ENCODE measurements around the gene ASPN. TPM values are rescaled to one million over a fixed set of nuclear protein-coding genes. Genes with fewer than 3 reads are reported as not detected.

Gene ASPN
- total and polyA plus RNA-seq, 3 donors from 2014 or later, result 0.12 to 5.0 (median 0.39) TPM

- H3K36me3 ChIP-seq (ENCODE audit: low read depth, missing control alignments), result no peaks in the 10 kb centered on the region
- intact Hi-C loops (cut with DNase I; ENCODE audit: low total_unique reads), result no loop called here
- H3K27me3 ChIP-seq, result no peaks in the 10 kb centered on the region
- no peak overlapping the region for H3K27ac ChIP-seq
- no peak overlapping the region for H3K4me3 ChIP-seq
- 95 to 98% methylated on average over 2 of the region's 2 CpGs for WGBS, 2 donors
- H3K9me3 ChIP-seq, result no peaks in the 10 kb centered on the region
- TF ChIP-seq CTCF (IDR thresholded peaks at IDR 0.05), result no peak
- TF ChIP-seq POLR2A (IDR thresholded peaks at IDR 0.05), result no peak
- no peak for DNase-seq
- no peaks in the 10 kb centered on the region for H3K4me1 ChIP-seq
These were observed 14.1 kb downstream of the ASPN start for GRCh38 chr9:92468206-92468605.

- Histone ChIP-seq H3K36me3 (ENCODE audit: low read depth, missing control alignments) (no peaks in the 10 kb centered on the region), H3K27me3 (no peaks in the 10 kb centered on the region), H3K4me3 (no peak overlapping the region), H3K27ac (no peak overlapping the region), H3K9me3 (no peaks in the 10 kb centered on the region), H3K4me1 (no peaks in the 10 kb centered on the region)
- WGBS, 2 donors, result 76 to 93% methylated on average over 2 of the region's 2 CpGs
- intact Hi-C loops (cut with DNase I; ENCODE audit: low total_unique reads), result no loop called here
- TF ChIP-seq POLR2A (IDR thresholded peaks at IDR 0.05), result no peak
- TF ChIP-seq CTCF (IDR thresholded peaks at IDR 0.05), result no peak
- DNase-seq, result no peak
These were observed 14.8 kb downstream of the ASPN start for GRCh38 chr9:92467511-92467910.

- WGBS, 2 donors, result 88 to 93% methylated on average over 1 of the region's 1 CpG
- no peak overlapping the region for H3K27ac ChIP-seq
- H3K4me3 ChIP-seq, result no peak overlapping the region
- H3K4me1 ChIP-seq, result no peaks in the 10 kb centered on the region
- TF ChIP-seq POLR2A (IDR thresholded peaks at IDR 0.05), result no peak
- TF ChIP-seq CTCF (IDR thresholded peaks at IDR 0.05), result no peak
- no peaks in the 10 kb centered on the region for H3K27me3 ChIP-seq
- H3K9me3 ChIP-seq, result no peaks in the 10 kb centered on the region
- no peaks in the 10 kb centered on the region for H3K36me3 ChIP-seq (ENCODE audit: low read depth, missing control alignments)
- no peak for DNase-seq
- intact Hi-C loops (cut with DNase I; ENCODE audit: low total_unique reads), result no loop called here
These were observed 15.3 kb downstream of the ASPN start for GRCh38 chr9:92467041-92467440.

GRCh38 chr9:92463984-92464383 is 18.3 kb downstream of the ASPN start:
- no peaks in the 10 kb centered on the region for H3K36me3 ChIP-seq (ENCODE audit: low read depth, missing control alignments)
- no peak for TF ChIP-seq POLR2A (IDR thresholded peaks at IDR 0.05)
- TF ChIP-seq CTCF (IDR thresholded peaks at IDR 0.05), result no peak
- no peaks in the 10 kb centered on the region for H3K9me3 ChIP-seq
- H3K27me3 ChIP-seq, result no peaks in the 10 kb centered on the region
- no peak overlapping the region for H3K4me3 ChIP-seq
- H3K27ac ChIP-seq, result no peak overlapping the region
- intact Hi-C loops (cut with DNase I; ENCODE audit: low total_unique reads), result no loop called here
- no peaks in the 10 kb centered on the region for H3K4me1 ChIP-seq
- DNase-seq, result no peak
- 74 to 89% methylated on average over 3 of the region's 3 CpGs for WGBS, 2 donors

GRCh38 chr9:92463387-92463786 is 18.9 kb downstream of the ASPN start:
- DNase-seq, result no peak
- TF ChIP-seq CTCF (IDR thresholded peaks at IDR 0.05), result no peak
- TF ChIP-seq POLR2A (IDR thresholded peaks at IDR 0.05), result no peak
- H3K27ac ChIP-seq, result no peak overlapping the region

More at GRCh38 chr9:92463387-92463786, 18.9 kb downstream of the ASPN start:
- intact Hi-C loops (cut with DNase I; ENCODE audit: low total_unique reads), result no loop called here
- no peaks in the 10 kb centered on the region for H3K4me1 ChIP-seq
- no peaks in the 10 kb centered on the region for H3K9me3 ChIP-seq
- H3K36me3 ChIP-seq (ENCODE audit: low read depth, missing control alignments), result no peaks in the 10 kb centered on the region
- H3K27me3 ChIP-seq, result no peaks in the 10 kb centered on the region
- H3K4me3 ChIP-seq, result no peak overlapping the region

Data from testis (tissue), 3 donors.